OCI-LY3 (cell line): ENCODE results near the gene NDUFA6.

Experiments
- EZH2phosphoT487 ChIP-seq: fragments of 200-600 bp; shearing (Covaris generic); IDR thresholded peaks from 2 replicates; pipeline ENCODE4 v1.6.1; 2018; ENCODE audit warnings: antibody characterized with exemption, mixed run types, low read depth
- TF ChIP-seq, protein P1 (sequence below): fragments of 200-600, 300-600 bp; sonication (generic); IDR thresholded peaks from 2 replicates; pipeline ENCODE4 v1.5.1; 2014; ENCODE audit warnings: antibody characterized with exemption, low read length, low read depth

DNA sequence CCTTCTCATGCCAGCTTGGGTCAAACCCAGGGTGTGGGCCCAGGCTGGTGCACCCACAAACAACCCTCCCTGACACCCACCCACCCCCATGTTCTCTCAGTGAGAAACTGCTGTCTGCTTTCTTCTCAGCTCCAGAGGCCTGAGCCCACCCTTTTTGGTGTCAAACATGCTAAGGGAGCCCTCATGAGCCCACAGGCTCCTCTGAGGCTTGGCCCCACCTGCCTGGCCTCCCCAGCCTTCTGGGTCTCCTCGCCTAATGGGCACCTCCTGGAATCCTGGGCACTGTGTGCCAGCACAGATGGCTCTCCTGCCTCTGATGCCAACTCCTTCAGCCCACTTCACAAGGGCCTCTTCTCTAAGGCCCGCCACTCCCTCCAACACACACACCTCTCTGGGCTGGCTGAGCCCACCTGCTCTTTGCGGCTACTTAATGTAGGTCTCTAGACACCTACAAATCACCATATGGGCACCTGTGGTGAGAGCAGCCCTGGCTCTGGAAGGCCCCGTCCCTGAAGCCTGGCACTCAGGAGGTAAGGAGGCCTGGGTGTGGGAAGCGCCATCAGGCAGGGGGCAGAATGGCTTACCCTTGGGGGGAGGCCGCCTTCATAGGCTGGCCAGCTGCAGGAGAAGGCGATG lies 24.3 kb downstream of the NDUFA6 start:
- TF ChIP-seq, protein P1, sequence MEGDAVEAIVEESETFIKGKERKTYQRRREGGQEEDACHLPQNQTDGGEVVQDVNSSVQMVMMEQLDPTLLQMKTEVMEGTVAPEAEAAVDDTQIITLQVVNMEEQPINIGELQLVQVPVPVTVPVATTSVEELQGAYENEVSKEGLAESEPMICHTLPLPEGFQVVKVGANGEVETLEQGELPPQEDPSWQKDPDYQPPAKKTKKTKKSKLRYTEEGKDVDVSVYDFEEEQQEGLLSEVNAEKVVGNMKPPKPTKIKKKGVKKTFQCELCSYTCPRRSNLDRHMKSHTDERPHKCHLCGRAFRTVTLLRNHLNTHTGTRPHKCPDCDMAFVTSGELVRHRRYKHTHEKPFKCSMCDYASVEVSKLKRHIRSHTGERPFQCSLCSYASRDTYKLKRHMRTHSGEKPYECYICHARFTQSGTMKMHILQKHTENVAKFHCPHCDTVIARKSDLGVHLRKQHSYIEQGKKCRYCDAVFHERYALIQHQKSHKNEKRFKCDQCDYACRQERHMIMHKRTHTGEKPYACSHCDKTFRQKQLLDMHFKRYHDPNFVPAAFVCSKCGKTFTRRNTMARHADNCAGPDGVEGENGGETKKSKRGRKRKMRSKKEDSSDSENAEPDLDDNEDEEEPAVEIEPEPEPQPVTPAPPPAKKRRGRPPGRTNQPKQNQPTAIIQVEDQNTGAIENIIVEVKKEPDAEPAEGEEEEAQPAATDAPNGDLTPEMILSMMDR, result no peak
- no peak for TF ChIP-seq EZH2phosphoT487
